H1 (cell line): ENCODE results near the gene TNFRSF1A. TPM values are rescaled to one million over a fixed set of nuclear protein-coding genes. Genes with fewer than 3 reads are reported as not detected.
A peak's percentile ranks its signal among the peaks of the same experiment; 100 is the strongest.

ENCODE experiments used
- CTCF ChIA-PET: fragments of 300-600 bp; sonication (Branson Sonifier 250); formaldehyde crosslinking; loops from one replicate; lab custom pipeline; 2021; ENCODE audit not compliant: partially characterized antibody; lab: Charles Lee
- POLR2A ChIA-PET: fragments of 300-600 bp; sonication (Branson Sonifier 250); formaldehyde crosslinking; loops from one replicate; lab custom pipeline; 2021; ENCODE audit warnings: inconsistent platforms; ENCODE audit not compliant: partially characterized antibody; lab: Charles Lee
- DNase-seq, 2 experiments: peaks; one replicate each; pipeline versions ENCODE4 v3.0.0 to v3.0.0-alpha.2; 2010 to 2022; ENCODE audit warnings: low spot score in 2 of 2, low read depth in 1 of 2, mixed read lengths in 1 of 2
- FAIRE-seq: peaks from 2 replicates; lab custom pipeline; 2011; peaks lifted over from hg19 to GRCh38; lab: Jason Lieb, UNC
- H2AFZ ChIP-seq: 2 replicates; pipeline ENCODE4 v1.8.1; 2012; ENCODE audit warnings: low read length, inconsistent platforms
- H2AK5ac ChIP-seq: 2 replicates; pipeline ENCODE4 v1.6.1; 2013; ENCODE audit warnings: low read depth, low read length
- H2BK120ac ChIP-seq: replicated peaks from 2 replicates; pipeline ENCODE3; 2013; ENCODE audit warnings: low read depth, low read length, inconsistent platforms
- H2BK12ac ChIP-seq: 2 replicates; pipeline ENCODE4 v1.6.1; 2013; ENCODE audit warnings: low read depth, low read length
- H2BK15ac ChIP-seq: 2 replicates; pipeline ENCODE4 v1.6.1; 2013; ENCODE audit warnings: low read length
- H2BK20ac ChIP-seq: 2 replicates; pipeline ENCODE4 v1.6.1; 2013; ENCODE audit warnings: low read length
- H2BK5ac ChIP-seq: 2 replicates; pipeline ENCODE4 v1.6.1; 2013; ENCODE audit warnings: low read depth, low read length
- H3K14ac ChIP-seq: 2 replicates; pipeline ENCODE4 v1.6.1; 2013; ENCODE audit warnings: inconsistent platforms; ENCODE audit not compliant: insufficient read length
- H3K18ac ChIP-seq: 2 replicates; pipeline ENCODE4 v1.6.1; 2013; ENCODE audit warnings: low read length; ENCODE audit errors: extremely low read depth
- H3K23ac ChIP-seq: 2 replicates; pipeline ENCODE4 v1.6.1; 2013; ENCODE audit warnings: inconsistent platforms; ENCODE audit not compliant: insufficient read length
- H3K23me2 ChIP-seq: 2 replicates; pipeline ENCODE4 v1.6.1; 2013; ENCODE audit warnings: low read depth, low read length
- H3K27ac ChIP-seq: 2 replicates; pipeline ENCODE4 v1.6.1; 2011; ENCODE audit warnings: low read depth, low read length, inconsistent platforms
- H3K27me3 ChIP-seq, 4 experiments: replicated peaks in 1 of 4; 1 replicate in 1 of 4; 2 replicates in 3 of 4; pipeline versions ENCODE4 v1.6.1 to v1.8.1; 2011 to 2013; ENCODE audit warnings: low read length in 3 of 4, mild to moderate bottlenecking in 3 of 4, inconsistent platforms in 2 of 4, mixed read lengths in 2 of 4, moderate library complexity in 1 of 4; ENCODE audit not compliant: control insufficient read depth in 3 of 4, insufficient read depth in 3 of 4; ENCODE audit errors: extremely low read depth in 1 of 4
- H3K36me3 ChIP-seq, 4 experiments: 2 replicates each; pipeline versions ENCODE4 v1.6.1 to v1.8.1; 2011 to 2013; ENCODE audit warnings: mild to moderate bottlenecking in 4 of 4, low read length in 3 of 4, moderate library complexity in 2 of 4, control low read depth in 1 of 4, inconsistent platforms in 1 of 4; ENCODE audit not compliant: insufficient read depth in 4 of 4, control insufficient read depth in 2 of 4
- H3K4ac ChIP-seq: replicated peaks from 2 replicates; pipeline ENCODE3; 2013; ENCODE audit warnings: low read length, low read depth, mixed read lengths, inconsistent platforms; ENCODE audit not compliant: insufficient read length
- H3K4me1 ChIP-seq, 4 experiments: replicated peaks in 1 of 4; 1 replicate in 1 of 4; 2 replicates in 3 of 4; pipeline versions ENCODE4 v1.6.1 to v1.8.1; 2011 to 2013; ENCODE audit warnings: low read length in 3 of 4, inconsistent platforms in 2 of 4, mixed read lengths in 1 of 4; ENCODE audit not compliant: insufficient read depth in 4 of 4, control insufficient read depth in 3 of 4
- H3K4me2 ChIP-seq, 2 experiments: 2 replicates each; pipeline versions ENCODE4 v1.6.1 to v1.8.1; 2011 to 2013; ENCODE audit warnings: low read depth in 2 of 2, low read length in 2 of 2, control low read depth in 1 of 2, inconsistent platforms in 1 of 2, mild to moderate bottlenecking in 1 of 2; ENCODE audit not compliant: insufficient read depth in 1 of 2
- H3K4me3 ChIP-seq, 4 experiments: fragments of 200-600, 300-600 bp in 1 of 4; sonication (generic), shearing (Covaris generic), sonication (Bioruptor Twin) in 1 of 4; 2 replicates each; pipeline versions ENCODE4 v1.5.1 to v1.8.1; 2011 to 2016; ENCODE audit warnings: low read length in 4 of 4, low read depth in 3 of 4, control low read depth in 2 of 4, inconsistent platforms in 2 of 4, mild to moderate bottlenecking in 2 of 4, mixed read lengths in 1 of 4, moderate library complexity in 1 of 4; ENCODE audit not compliant: insufficient read depth in 2 of 4; ENCODE audit errors: extremely low read depth in 1 of 4
- H3K56ac ChIP-seq: replicated peaks from 2 replicates; pipeline ENCODE3; 2013; ENCODE audit warnings: low read depth, mild to moderate bottlenecking, mixed read lengths, low read length, inconsistent platforms; ENCODE audit not compliant: insufficient read length
- H3K79me1 ChIP-seq: 2 replicates; pipeline ENCODE4 v1.6.1; 2013; ENCODE audit warnings: low read depth, low read length, control low read depth
- H3K79me2 ChIP-seq, 2 experiments: 2 replicates each; pipeline versions ENCODE4 v1.6.1 to v1.8.1; 2012 to 2013; ENCODE audit warnings: low read length in 2 of 2, mild to moderate bottlenecking in 2 of 2, inconsistent platforms in 1 of 2; ENCODE audit not compliant: insufficient read depth in 2 of 2, control insufficient read depth in 1 of 2
- H3K9ac ChIP-seq, 4 experiments: replicated peaks in 1 of 4; 1 replicate in 1 of 4; 2 replicates in 3 of 4; pipeline versions ENCODE4 v1.6.1 to v1.8.1; 2011 to 2013; ENCODE audit warnings: low read depth in 3 of 4, low read length in 3 of 4, control low read depth in 2 of 4, mild to moderate bottlenecking in 2 of 4, moderate library complexity in 2 of 4, inconsistent platforms in 1 of 4; ENCODE audit errors: extremely low read depth in 1 of 4
- H3K9me3 ChIP-seq, 2 experiments: 2 replicates each; pipeline versions ENCODE4 v1.6.1 to v1.8.1; 2012 to 2013; ENCODE audit warnings: mild to moderate bottlenecking in 2 of 2, moderate library complexity in 2 of 2, control low read depth in 1 of 2, inconsistent platforms in 1 of 2, low read depth in 1 of 2, low read length in 1 of 2, mixed read lengths in 1 of 2; ENCODE audit not compliant: insufficient read depth in 2 of 2
- H4K20me1 ChIP-seq, 2 experiments: replicated peaks in 1 of 2; 2 replicates each; pipeline versions ENCODE3 to v1.8.1; 2011 to 2013; ENCODE audit warnings: inconsistent platforms in 2 of 2, low read length in 2 of 2, mild to moderate bottlenecking in 1 of 2; ENCODE audit not compliant: insufficient read depth in 2 of 2, control insufficient read depth in 1 of 2
- H4K5ac ChIP-seq: 2 replicates; pipeline ENCODE4 v1.6.1; 2013; ENCODE audit warnings: low read length, low read depth, mixed read lengths, inconsistent platforms; ENCODE audit not compliant: insufficient read length
- H4K8ac ChIP-seq: 2 replicates; pipeline ENCODE4 v1.8.0; 2013; ENCODE audit warnings: mild to moderate bottlenecking, moderate library complexity, low read length, inconsistent platforms; ENCODE audit not compliant: insufficient read depth; ENCODE audit errors: extremely low read depth
- H4K91ac ChIP-seq: replicated peaks from 2 replicates; pipeline ENCODE3; 2013; ENCODE audit warnings: low read length, mixed read lengths, inconsistent platforms; ENCODE audit not compliant: insufficient read length
- ATF3 ChIP-seq: IDR thresholded peaks from 2 replicates; pipeline ENCODE4 v1.6.1; 2011; ENCODE audit warnings: low read depth, mild to moderate bottlenecking, low read length; ENCODE audit not compliant: insufficient read depth
- CBX5 ChIP-seq: fragments of 300-800, 300-1000 bp; sonication (generic); IDR thresholded peaks from 2 replicates; pipeline ENCODE4 v1.7.1; 2016; ENCODE audit warnings: antibody characterized with exemption, low read length, low read depth
- CHD1 ChIP-seq: IDR thresholded peaks from 2 replicates; pipeline ENCODE4 v1.6.1; 2012; ENCODE audit warnings: low read depth, low read length, improper control_type of control experiment
- JUND ChIP-seq: IDR thresholded peaks from 2 replicates; pipeline ENCODE4 v1.6.1; 2011; ENCODE audit warnings: mild to moderate bottlenecking, improper control_type of control experiment, low read length
- POLR2AphosphoS5 ChIP-seq: IDR thresholded peaks from 2 replicates; pipeline ENCODE4 v1.6.1; 2011; ENCODE audit warnings: low read depth, low read length
- RFX5 ChIP-seq: IDR thresholded peaks from 2 replicates; pipeline ENCODE4 v1.6.1; 2011; ENCODE audit warnings: low read depth, low read length, improper control_type of control experiment, borderline replicate concordance
- RNF2 ChIP-seq: fragments of 200-900, 300-1000 bp; sonication (generic); IDR thresholded peaks from 2 replicates; pipeline ENCODE4 v1.7.1; 2016; ENCODE audit warnings: borderline replicate concordance, low read depth, mild to moderate bottlenecking, antibody characterized with exemption, low read length; ENCODE audit not compliant: poor library complexity, severe bottlenecking; ENCODE audit errors: missing control alignments
- RXRA ChIP-seq: IDR thresholded peaks from 2 replicates; pipeline ENCODE4 v1.6.1; 2011; ENCODE audit warnings: low read depth, mild to moderate bottlenecking, low read length, moderate library complexity; ENCODE audit not compliant: insufficient read depth
- SIX5 ChIP-seq: IDR thresholded peaks from 2 replicates; pipeline ENCODE4 v1.6.1; 2011; ENCODE audit warnings: mild to moderate bottlenecking, low read depth, low read length
- SP2 ChIP-seq: IDR thresholded peaks from 2 replicates; pipeline ENCODE4 v1.6.1; 2012; ENCODE audit warnings: mild to moderate bottlenecking, low read length, inconsistent platforms
- TAF7 ChIP-seq: optimal IDR thresholded peaks from 2 replicates; pipeline ENCODE3; 2011; ENCODE audit warnings: low read depth, mild to moderate bottlenecking, inconsistent platforms, low read length, moderate library complexity, borderline replicate concordance
- WGBS, 2 experiments: shearing (Covaris generic) in 1 of 2; methylation state at CpG; one replicate each; pipeline versions ENCODE4 v1.1.6 to v1.1.7; 2013 to 2015; ENCODE audit warnings: low lambda C conversion rate in 2 of 2, mixed read lengths in 2 of 2, inconsistent platforms in 1 of 2, low coverage in 1 of 2, missing lambda C conversion rate in 1 of 2; ENCODE audit not compliant: insufficient replicate concordance in 2 of 2, insufficient coverage in 1 of 2, insufficient read length in 1 of 2; ENCODE audit errors: extremely low coverage in 1 of 2, missing lambda C conversion rate in 1 of 2; 5-methylcytosine and 5-hydroxymethylcytosine counted together
- polyA plus RNA-seq, 7 experiments: library from polyadenylated mRNA; depleted of rRNA in 3 of 7; stranded (reverse) in 5 of 7; unstranded in 2 of 7; fragments of >200 nt in 5 of 7; fragments of 200-250 nt in 2 of 7; gene quantifications; 1 replicate in 5 of 7; 2 replicates in 1 of 7; 4 replicates in 1 of 7; pipeline versions ENCODE4 v1.2.1 to v1.2.3, GENCODE V29; 2011 to 2013; ENCODE audit warnings: missing spikeins in 2 of 7, mixed read lengths in 2 of 7
- total RNA-seq: library from RNA; stranded (reverse); fragmentation: NEBNext Ultra II Directional; extraction: Animal tissue kit (Norgen Biotek cat#: 25700); gene quantifications from 2 replicates; pipeline ENCODE4 v1.2.1, GENCODE V29; 2021
- TF ChIP-seq, protein P1 (sequence below): IDR thresholded peaks from 2 replicates; pipeline ENCODE4 v1.6.1; 2012; ENCODE audit warnings: low read length, inconsistent platforms

The TNFRSF1A gene
- total and polyA plus RNA-seq, 2 of the 8 experiments (the other 6 are each of a cell fraction or from before 2014, with no cell fraction given), result 28.7 to 42.1 TPM

- Histone ChIP-seq H3K14ac (no peak overlapping the region), H3K4me2 (no peak overlapping the region), H2BK15ac (no peak overlapping the region), H3K27ac (no peak overlapping the region), H2AK5ac (0 out of 2 replicates have a peak overlapping the region, but pooled peaks have one; percentile 24), H2AFZ (no peak overlapping the region), H4K5ac (no peak overlapping the region), H3K23me2 (no peaks in the 10 kb centered on the region), H2BK20ac (no peak overlapping the region), H3K4me3 (no peak overlapping the region), H2BK12ac (no peak overlapping the region), H2BK5ac (no peak overlapping the region), H4K91ac (no peak overlapping the region), H3K23ac (no peak overlapping the region), H2BK120ac (no peak overlapping the region), H3K79me2 (no peaks in the 10 kb centered on the region), H3K56ac (no peak overlapping the region), H3K27me3 (no peaks in the 10 kb centered on the region), H3K4me1 (peaks cover 0 to 5% (median 0%) of the 10 kb centered on the region in 4 experiments; a peak in 1 of 7 replicates), H3K36me3 (no peaks in the 10 kb centered on the region), H3K9ac (no peak overlapping the region), H4K20me1 (no peaks in the 10 kb centered on the region), H3K79me1 (no peaks in the 10 kb centered on the region), H3K9me3 (no peaks in the 10 kb centered on the region), H3K18ac (no peak overlapping the region), H4K8ac (no peak overlapping the region), H3K4ac (no peak overlapping the region)
- DNase-seq, result no peak
- no peak for FAIRE-seq
- 96% methylated on average over 9 of the region's 10 CpGs; no CpG with 5 or more reads in 1 of the 2 experiments for WGBS, 2 experiments
- ChIA-PET CTCF (interaction anchor here (0.6 to 2.2 kb wide), 8 partner anchors 11 to 309 kb away, joined by 3 to 9 read pairs (median 3); no protein-coding TSS in a partner anchor), POLR2A (no interaction called here)
- TF ChIP-seq CHD1 (no peak), TAF7 (no peak), SIX5 (no peak), RFX5 (no peak), SP2 (no peak), ATF3 (no peak), RXRA (no peak), RNF2 (no peak), CBX5 (no peak), POLR2AphosphoS5 (no peak), JUND (no peak)
- TF ChIP-seq, protein P1, sequence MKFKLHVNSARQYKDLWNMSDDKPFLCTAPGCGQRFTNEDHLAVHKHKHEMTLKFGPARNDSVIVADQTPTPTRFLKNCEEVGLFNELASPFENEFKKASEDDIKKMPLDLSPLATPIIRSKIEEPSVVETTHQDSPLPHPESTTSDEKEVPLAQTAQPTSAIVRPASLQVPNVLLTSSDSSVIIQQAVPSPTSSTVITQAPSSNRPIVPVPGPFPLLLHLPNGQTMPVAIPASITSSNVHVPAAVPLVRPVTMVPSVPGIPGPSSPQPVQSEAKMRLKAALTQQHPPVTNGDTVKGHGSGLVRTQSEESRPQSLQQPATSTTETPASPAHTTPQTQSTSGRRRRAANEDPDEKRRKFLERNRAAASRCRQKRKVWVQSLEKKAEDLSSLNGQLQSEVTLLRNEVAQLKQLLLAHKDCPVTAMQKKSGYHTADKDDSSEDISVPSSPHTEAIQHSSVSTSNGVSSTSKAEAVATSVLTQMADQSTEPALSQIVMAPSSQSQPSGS, result no peak
Measured at GRCh38 chr12:6297170-6297569, 44.7 kb downstream of the TNFRSF1A start.
